Measurements from ENCODE around the gene SHISA3.

SHISA3 gene

DNA sequence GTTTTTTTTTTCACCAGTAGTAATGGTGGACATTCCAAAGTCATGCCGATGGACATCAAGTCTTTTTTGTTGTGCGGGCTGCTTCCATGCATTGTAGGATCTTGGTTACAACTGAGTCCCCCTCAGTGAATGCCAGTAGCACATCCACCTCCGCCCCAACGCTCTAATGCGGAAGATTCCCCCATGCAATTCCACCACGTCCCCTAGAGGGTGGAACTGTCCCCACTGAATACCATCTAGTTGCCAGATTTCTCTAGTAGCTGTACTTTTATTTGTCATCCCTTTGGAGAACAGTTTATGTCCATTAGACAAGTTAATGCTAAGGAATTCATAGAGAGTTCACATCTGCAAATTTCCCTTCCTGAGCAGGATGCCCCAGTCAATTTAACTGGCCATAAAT, 6.7 kb downstream of the SHISA3 start:
- Histone ChIP-seq H3K27ac (ENCODE audit: low read depth in 2 of 2, low read length in 2 of 2) (no peak overlapping the region), H3K9me3 (ENCODE audit: control insufficient read depth in 2 of 2, low read length in 2 of 2) (no peaks in the 10 kb centered on the region), H3K4me1 (ENCODE audit: control insufficient read depth in 2 of 2, insufficient read depth in 2 of 2, low read length in 2 of 2) (no peaks in the 10 kb centered on the region), H3K36me3 (ENCODE audit: control insufficient read depth in 2 of 2, insufficient read depth in 2 of 2, low read length in 2 of 2) (no peaks in the 10 kb centered on the region), H3K27me3 (ENCODE audit: control insufficient read depth in 2 of 2, insufficient read depth in 2 of 2, low read length in 2 of 2) (peaks cover 13 to 21% of the 10 kb centered on the region in 2 donors), H3K9ac (ENCODE audit: low read depth in 1 of 2, low read length in 2 of 2) (no peak overlapping the region), H3K4me3 (ENCODE audit: low read length in 2 of 2) (no peak overlapping the region)

DNA sequence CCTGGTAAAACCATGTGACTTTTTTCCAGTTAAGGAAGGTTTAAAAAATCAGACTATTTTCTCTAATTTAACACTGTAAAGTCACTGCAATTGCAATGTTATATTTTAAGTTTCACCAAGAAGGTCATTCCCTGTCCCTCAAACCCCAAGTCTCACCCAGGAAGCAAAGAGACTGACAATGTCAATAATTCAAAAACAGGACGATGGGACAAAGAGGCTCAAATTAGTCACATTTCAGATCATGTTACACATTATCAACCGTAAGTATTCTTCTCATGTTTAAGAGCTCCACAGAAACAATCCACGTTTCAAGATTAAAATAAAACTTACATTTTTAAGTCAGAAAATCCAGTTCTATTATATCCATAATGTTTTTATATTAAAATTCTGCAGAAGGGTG, 13.2 kb downstream of the SHISA3 start:
- H3K27me3 ChIP-seq (ENCODE audit: control insufficient read depth in 2 of 2, insufficient read depth in 2 of 2, low read length in 2 of 2): no peaks in the 10 kb centered on the region
- H3K4me3 ChIP-seq (ENCODE audit: low read length in 2 of 2): no peak overlapping the region
- H3K9me3 ChIP-seq (ENCODE audit: control insufficient read depth in 2 of 2, low read length in 2 of 2): no peaks in the 10 kb centered on the region
- H3K9ac ChIP-seq (ENCODE audit: low read depth in 1 of 2, low read length in 2 of 2): no peak overlapping the region
- H3K36me3 ChIP-seq (ENCODE audit: control insufficient read depth in 2 of 2, insufficient read depth in 2 of 2, low read length in 2 of 2): peaks cover 10 to 15% of the 10 kb centered on the region in 2 donors
- H3K27ac ChIP-seq (ENCODE audit: low read depth in 2 of 2, low read length in 2 of 2): no peak overlapping the region
- H3K4me1 ChIP-seq (ENCODE audit: control insufficient read depth in 2 of 2, insufficient read depth in 2 of 2, low read length in 2 of 2): no peaks in the 10 kb centered on the region

DNA sequence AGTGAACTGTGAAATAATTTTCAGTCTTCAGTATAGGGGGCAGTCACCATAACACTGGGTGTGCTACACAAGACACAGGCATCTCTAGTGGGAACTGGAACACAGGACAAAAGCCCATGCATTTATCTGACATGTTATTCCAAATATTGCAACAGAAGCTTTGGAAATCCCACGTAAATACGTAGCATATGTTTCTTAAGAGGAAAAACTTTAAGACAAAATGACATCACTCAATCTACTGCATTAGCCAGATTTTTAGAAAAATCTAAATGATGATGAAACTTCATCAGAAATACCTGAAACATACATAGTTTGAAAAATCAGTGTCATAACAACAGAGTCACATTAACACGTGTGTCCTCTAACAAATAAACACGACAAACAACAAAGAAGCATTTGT, 14.5 kb downstream of the SHISA3 start:
- H3K4me1 ChIP-seq (ENCODE audit: control insufficient read depth in 2 of 2, insufficient read depth in 2 of 2, low read length in 2 of 2): no peaks in the 10 kb centered on the region
- H3K27ac ChIP-seq (ENCODE audit: low read depth in 2 of 2, low read length in 2 of 2): no peak overlapping the region
- peaks cover 14 to 19% of the 10 kb centered on the region in 2 donors for H3K36me3 ChIP-seq (ENCODE audit: control insufficient read depth in 2 of 2, insufficient read depth in 2 of 2, low read length in 2 of 2)
- H3K9me3 ChIP-seq (ENCODE audit: control insufficient read depth in 2 of 2, low read length in 2 of 2): no peaks in the 10 kb centered on the region
- no peak overlapping the region for H3K4me3 ChIP-seq (ENCODE audit: low read length in 2 of 2)
- H3K27me3 ChIP-seq (ENCODE audit: control insufficient read depth in 2 of 2, insufficient read depth in 2 of 2, low read length in 2 of 2): no peaks in the 10 kb centered on the region
- H3K9ac ChIP-seq (ENCODE audit: low read depth in 1 of 2, low read length in 2 of 2): no peak overlapping the region

DNA sequence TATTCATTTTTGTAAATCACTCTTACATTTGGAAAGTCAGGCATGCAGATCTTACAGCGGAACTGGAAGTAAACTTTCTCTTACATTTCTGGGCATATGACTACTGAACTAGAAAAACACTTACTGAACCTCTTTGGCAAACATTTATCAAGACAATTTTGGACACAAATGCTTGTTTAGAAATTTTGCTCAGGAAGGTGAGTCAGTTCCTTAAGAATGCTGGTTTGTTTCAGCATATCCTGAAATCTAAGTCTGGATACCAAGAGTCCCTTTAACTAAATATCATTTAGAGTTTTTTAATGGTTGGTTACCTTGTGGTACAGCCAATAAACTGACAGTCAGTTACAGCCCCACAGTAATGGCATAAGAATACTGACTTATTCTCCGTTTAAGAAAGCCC, 15.0 kb downstream of the SHISA3 start:
- no peak overlapping the region for H3K4me3 ChIP-seq (ENCODE audit: low read length in 2 of 2)
- no peaks in the 10 kb centered on the region for H3K4me1 ChIP-seq (ENCODE audit: control insufficient read depth in 2 of 2, insufficient read depth in 2 of 2, low read length in 2 of 2)
- H3K27ac ChIP-seq (ENCODE audit: low read depth in 2 of 2, low read length in 2 of 2): no peak overlapping the region
- no peaks in the 10 kb centered on the region for H3K27me3 ChIP-seq (ENCODE audit: control insufficient read depth in 2 of 2, insufficient read depth in 2 of 2, low read length in 2 of 2)
- no peaks in the 10 kb centered on the region for H3K9me3 ChIP-seq (ENCODE audit: control insufficient read depth in 2 of 2, low read length in 2 of 2)
- peaks cover 14 to 20% of the 10 kb centered on the region in 2 donors for H3K36me3 ChIP-seq (ENCODE audit: control insufficient read depth in 2 of 2, insufficient read depth in 2 of 2, low read length in 2 of 2)
- no peak overlapping the region for H3K9ac ChIP-seq (ENCODE audit: low read depth in 1 of 2, low read length in 2 of 2)

DNA sequence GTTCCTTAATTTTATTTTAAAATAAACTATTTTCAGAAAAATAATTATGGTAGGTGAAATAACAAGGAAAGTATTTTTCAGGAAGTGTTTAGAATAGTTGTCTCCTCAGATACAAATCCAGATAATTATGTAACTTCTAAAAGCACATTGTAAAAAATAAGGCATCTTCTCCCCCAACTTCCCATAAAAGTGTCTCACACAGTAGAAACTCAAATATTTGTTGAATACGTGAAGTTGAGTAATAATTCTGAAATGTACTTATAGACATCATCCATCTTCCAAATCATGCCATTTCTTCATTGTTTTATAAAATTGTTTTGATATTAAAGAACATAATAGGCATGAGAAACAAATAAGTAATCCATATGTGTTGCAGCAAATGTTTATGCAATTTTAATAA, 18.0 kb downstream of the SHISA3 start:
- Histone ChIP-seq H3K27ac (ENCODE audit: low read depth in 2 of 2, low read length in 2 of 2) (no peak overlapping the region), H3K4me3 (ENCODE audit: low read length in 2 of 2) (no peak overlapping the region), H3K9ac (ENCODE audit: low read depth in 1 of 2, low read length in 2 of 2) (no peak overlapping the region), H3K9me3 (ENCODE audit: control insufficient read depth in 2 of 2, low read length in 2 of 2) (no peaks in the 10 kb centered on the region), H3K27me3 (ENCODE audit: control insufficient read depth in 2 of 2, insufficient read depth in 2 of 2, low read length in 2 of 2) (no peaks in the 10 kb centered on the region), H3K36me3 (ENCODE audit: control insufficient read depth in 2 of 2, insufficient read depth in 2 of 2, low read length in 2 of 2) (peaks cover 18 to 27% of the 10 kb centered on the region in 2 donors), H3K4me1 (ENCODE audit: control insufficient read depth in 2 of 2, insufficient read depth in 2 of 2, low read length in 2 of 2) (no peaks in the 10 kb centered on the region)

DNA sequence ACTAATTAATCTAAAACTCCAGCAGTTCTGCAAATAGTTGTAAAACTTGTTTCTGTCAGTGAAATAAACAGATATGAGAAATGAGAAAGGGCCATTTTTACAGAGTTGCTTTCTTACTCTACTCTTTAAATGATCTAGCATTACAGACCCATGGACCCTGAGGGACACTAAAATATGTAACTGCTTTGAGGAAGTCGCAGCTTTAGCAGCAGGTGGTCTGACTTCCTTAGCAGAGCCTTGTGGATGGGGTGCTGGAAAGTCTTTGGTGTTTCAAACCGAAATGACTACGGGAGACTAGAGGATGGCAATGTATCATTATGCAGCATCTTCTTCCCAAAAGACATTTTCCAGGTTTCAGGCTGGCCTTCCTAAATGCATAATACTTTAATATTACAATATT, 18.7 kb downstream of the SHISA3 start:
- Histone ChIP-seq H3K9me3 (ENCODE audit: control insufficient read depth in 2 of 2, low read length in 2 of 2) (no peaks in the 10 kb centered on the region), H3K27ac (ENCODE audit: low read depth in 2 of 2, low read length in 2 of 2) (no peak overlapping the region), H3K27me3 (ENCODE audit: control insufficient read depth in 2 of 2, insufficient read depth in 2 of 2, low read length in 2 of 2) (no peaks in the 10 kb centered on the region), H3K9ac (ENCODE audit: low read depth in 1 of 2, low read length in 2 of 2) (no peak overlapping the region), H3K36me3 (ENCODE audit: control insufficient read depth in 2 of 2, insufficient read depth in 2 of 2, low read length in 2 of 2) (peaks cover 21 to 28% of the 10 kb centered on the region in 2 donors), H3K4me3 (ENCODE audit: low read length in 2 of 2) (no peak overlapping the region), H3K4me1 (ENCODE audit: control insufficient read depth in 2 of 2, insufficient read depth in 2 of 2, low read length in 2 of 2) (no peaks in the 10 kb centered on the region)

DNA sequence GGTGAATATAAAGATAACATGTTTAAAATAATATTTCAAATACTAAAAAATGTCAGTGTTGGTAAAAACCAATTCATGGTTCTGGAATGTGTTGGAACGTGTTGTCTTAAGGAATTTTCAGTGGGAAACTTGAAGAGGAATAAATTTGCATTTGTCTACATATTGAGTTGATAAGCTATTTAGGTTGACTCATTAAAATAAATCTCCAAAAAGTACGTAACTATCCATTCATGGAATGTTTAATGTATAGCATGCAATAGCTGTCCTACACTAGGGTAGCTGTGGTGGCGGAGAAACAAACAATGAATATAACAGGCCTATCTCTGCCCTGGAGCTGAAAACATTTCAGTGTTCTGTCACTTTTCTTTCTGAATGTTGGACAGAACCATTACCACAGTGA, 20.3 kb downstream of the SHISA3 start:
- no peaks in the 10 kb centered on the region for H3K4me1 ChIP-seq (ENCODE audit: control insufficient read depth in 2 of 2, insufficient read depth in 2 of 2, low read length in 2 of 2)
- H3K4me3 ChIP-seq (ENCODE audit: low read length in 2 of 2): no peak overlapping the region
- peaks cover 27 to 31% of the 10 kb centered on the region in 2 donors for H3K36me3 ChIP-seq (ENCODE audit: control insufficient read depth in 2 of 2, insufficient read depth in 2 of 2, low read length in 2 of 2)
- no peak overlapping the region for H3K9ac ChIP-seq (ENCODE audit: low read depth in 1 of 2, low read length in 2 of 2)
- H3K9me3 ChIP-seq (ENCODE audit: control insufficient read depth in 2 of 2, low read length in 2 of 2): no peaks in the 10 kb centered on the region
- no peak overlapping the region for H3K27ac ChIP-seq (ENCODE audit: low read depth in 2 of 2, low read length in 2 of 2)
- no peaks in the 10 kb centered on the region for H3K27me3 ChIP-seq (ENCODE audit: control insufficient read depth in 2 of 2, insufficient read depth in 2 of 2, low read length in 2 of 2)

DNA sequence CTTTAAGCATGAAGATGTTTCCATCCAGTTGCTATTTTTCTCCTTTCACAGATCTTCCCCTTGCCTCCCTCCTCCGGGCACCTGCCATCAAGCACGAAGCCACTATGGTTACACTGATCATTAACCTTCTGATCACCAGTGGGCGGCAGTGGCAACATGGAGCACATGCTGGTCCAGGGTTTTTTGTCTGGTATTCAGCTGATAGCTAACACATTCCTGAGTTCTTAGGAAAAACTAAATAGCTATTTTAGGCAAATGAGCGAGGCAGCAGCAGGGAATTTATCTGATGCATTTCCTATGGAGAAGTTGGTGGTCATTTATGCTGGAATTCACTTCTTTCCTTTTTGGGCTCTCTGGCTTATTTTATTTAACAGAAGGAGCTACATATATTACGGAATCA, 22.9 kb downstream of the SHISA3 start:
- Histone ChIP-seq H3K9me3 (ENCODE audit: control insufficient read depth in 2 of 2, low read length in 2 of 2) (no peaks in the 10 kb centered on the region), H3K4me1 (ENCODE audit: control insufficient read depth in 2 of 2, insufficient read depth in 2 of 2, low read length in 2 of 2) (no peaks in the 10 kb centered on the region), H3K27ac (ENCODE audit: low read depth in 2 of 2, low read length in 2 of 2) (no peak overlapping the region)

DNA sequence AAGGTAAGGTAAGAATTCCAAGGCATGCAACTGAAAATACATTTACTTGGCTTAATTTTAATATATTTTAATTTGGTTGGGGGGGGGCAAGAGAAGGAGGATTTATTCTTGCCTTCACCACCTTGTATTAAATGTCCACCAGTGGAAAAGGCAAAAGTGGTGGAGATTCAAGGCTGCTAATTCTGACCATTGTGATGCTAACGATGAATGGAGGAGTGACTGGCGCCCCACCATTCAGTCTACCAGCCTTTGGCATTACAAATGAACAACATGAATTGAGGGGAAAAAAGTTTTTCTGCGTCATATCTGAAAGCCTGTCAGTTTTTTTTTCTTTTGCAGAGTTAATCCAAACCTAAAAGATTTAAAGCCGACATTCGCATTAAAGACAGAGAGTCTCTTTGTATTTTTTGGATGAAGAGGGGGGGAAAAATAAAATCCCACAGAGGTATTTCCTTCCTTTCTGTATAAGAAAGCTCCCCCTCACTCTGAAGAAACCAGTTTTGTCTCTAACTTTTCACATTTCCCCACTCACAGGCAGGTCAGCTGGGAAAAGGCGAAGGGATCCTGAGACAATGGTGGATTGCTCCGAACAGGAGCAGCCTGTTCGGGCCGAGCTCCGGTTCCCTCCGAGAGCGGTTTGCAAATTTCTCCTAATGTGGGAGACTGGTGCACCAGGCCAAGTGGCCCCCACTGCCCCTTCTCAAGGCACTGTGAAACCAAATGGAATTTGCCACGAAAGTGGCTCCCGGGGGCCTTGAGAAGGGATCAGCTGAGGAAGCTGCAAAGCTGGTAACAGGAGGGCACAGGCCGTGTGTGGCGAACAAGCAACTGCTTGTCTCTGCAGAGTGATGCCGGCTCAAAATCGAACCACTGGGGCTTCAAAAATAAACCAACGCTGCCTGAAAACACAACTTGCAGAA, 28.1 kb downstream of the SHISA3 start:
- H3K9ac ChIP-seq (ENCODE audit: low read depth in 1 of 2, low read length in 2 of 2): no peak overlapping the region
- peaks cover 13 to 17% of the 10 kb centered on the region in 2 donors for H3K36me3 ChIP-seq (ENCODE audit: control insufficient read depth in 2 of 2, insufficient read depth in 2 of 2, low read length in 2 of 2)
- H3K27ac ChIP-seq (ENCODE audit: low read depth in 2 of 2, low read length in 2 of 2): no peak overlapping the region
- no peaks in the 10 kb centered on the region for H3K9me3 ChIP-seq (ENCODE audit: control insufficient read depth in 2 of 2, low read length in 2 of 2)
- H3K27me3 ChIP-seq (ENCODE audit: control insufficient read depth in 2 of 2, insufficient read depth in 2 of 2, low read length in 2 of 2): no peaks in the 10 kb centered on the region
- H3K4me1 ChIP-seq (ENCODE audit: control insufficient read depth in 2 of 2, insufficient read depth in 2 of 2, low read length in 2 of 2): no peaks in the 10 kb centered on the region
- H3K4me3 ChIP-seq (ENCODE audit: low read length in 2 of 2): no peak overlapping the region

More for the DNA sequence above, 22.9 kb downstream of the SHISA3 start:
- Histone ChIP-seq H3K9ac (ENCODE audit: low read depth in 1 of 2, low read length in 2 of 2) (no peak overlapping the region), H3K27me3 (ENCODE audit: control insufficient read depth in 2 of 2, insufficient read depth in 2 of 2, low read length in 2 of 2) (no peaks in the 10 kb centered on the region), H3K36me3 (ENCODE audit: control insufficient read depth in 2 of 2, insufficient read depth in 2 of 2, low read length in 2 of 2) (peaks cover 24 to 27% of the 10 kb centered on the region in 2 donors), H3K4me3 (ENCODE audit: low read length in 2 of 2) (no peak overlapping the region)

DNA sequence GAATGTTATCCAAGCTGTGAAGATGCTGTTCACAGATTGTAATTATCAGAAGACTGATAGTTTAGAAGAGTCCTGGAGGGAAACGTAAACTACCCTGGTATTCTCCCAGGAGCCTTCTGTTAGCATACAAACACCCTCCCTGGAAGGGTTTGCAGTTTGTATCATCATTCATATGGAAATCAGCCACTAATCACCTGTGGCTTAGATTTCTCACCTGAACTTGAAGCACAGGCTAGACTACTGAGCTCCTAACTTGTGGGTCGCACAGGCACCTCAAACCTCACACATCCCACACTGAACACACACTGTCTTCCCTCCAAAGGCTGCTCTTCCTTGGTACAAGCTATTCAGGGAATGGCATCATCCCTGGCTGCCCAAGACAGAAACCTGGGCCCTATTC, 30.7 kb downstream of the SHISA3 start:
- H3K9me3 ChIP-seq (ENCODE audit: control insufficient read depth in 2 of 2, low read length in 2 of 2): no peaks in the 10 kb centered on the region
- no peak overlapping the region for H3K9ac ChIP-seq (ENCODE audit: low read depth in 1 of 2, low read length in 2 of 2)
- H3K27me3 ChIP-seq (ENCODE audit: control insufficient read depth in 2 of 2, insufficient read depth in 2 of 2, low read length in 2 of 2): no peaks in the 10 kb centered on the region
- H3K4me3 ChIP-seq (ENCODE audit: low read length in 2 of 2): no peak overlapping the region
- no peaks in the 10 kb centered on the region for H3K4me1 ChIP-seq (ENCODE audit: control insufficient read depth in 2 of 2, insufficient read depth in 2 of 2, low read length in 2 of 2)
- no peak overlapping the region for H3K27ac ChIP-seq (ENCODE audit: low read depth in 2 of 2, low read length in 2 of 2)
- H3K36me3 ChIP-seq (ENCODE audit: control insufficient read depth in 2 of 2, insufficient read depth in 2 of 2, low read length in 2 of 2): peaks cover 2 to 4% of the 10 kb centered on the region in 2 donors

Measured in mucosa of rectum (tissue), 2 donors.